GM19099 (cell line): ENCODE data around the gene KCNAB1.

Experiments
- POLR2A ChIP-seq: IDR thresholded peaks from 3 replicates; pipeline ENCODE4 v1.6.1; 2011; ENCODE audit warnings: low read depth; ENCODE audit not compliant: insufficient read length; ENCODE audit errors: extremely low read depth

Gene KCNAB1

DNA sequence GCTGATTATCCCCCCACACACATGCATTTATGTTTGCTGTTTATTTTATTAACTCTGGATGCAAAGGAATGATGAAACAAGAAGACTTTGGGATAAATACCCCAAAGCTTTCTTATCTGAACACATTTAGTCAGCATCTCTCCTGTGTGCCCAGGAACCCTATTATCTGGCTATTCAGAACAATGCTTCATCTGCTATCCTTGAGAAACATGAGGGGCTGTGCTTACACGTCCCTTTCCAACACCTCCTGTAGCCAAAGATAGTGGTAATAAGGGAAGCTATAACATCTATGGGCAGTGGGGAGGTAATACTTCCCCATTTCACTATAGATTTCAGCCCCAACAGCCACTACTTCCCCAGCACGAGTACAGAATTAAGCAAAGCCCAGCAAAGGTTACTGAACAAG, 339.8 kb downstream of the KCNAB1 start:
- no peak for TF ChIP-seq POLR2A

- no peak for TF ChIP-seq POLR2A
Measured at GRCh38 chr3:156461889-156462288, 341.5 kb downstream of the KCNAB1 start.

GRCh38 chr3:156463123-156463522, 342.7 kb downstream of the KCNAB1 start:
- TF ChIP-seq POLR2A = no peak

DNA sequence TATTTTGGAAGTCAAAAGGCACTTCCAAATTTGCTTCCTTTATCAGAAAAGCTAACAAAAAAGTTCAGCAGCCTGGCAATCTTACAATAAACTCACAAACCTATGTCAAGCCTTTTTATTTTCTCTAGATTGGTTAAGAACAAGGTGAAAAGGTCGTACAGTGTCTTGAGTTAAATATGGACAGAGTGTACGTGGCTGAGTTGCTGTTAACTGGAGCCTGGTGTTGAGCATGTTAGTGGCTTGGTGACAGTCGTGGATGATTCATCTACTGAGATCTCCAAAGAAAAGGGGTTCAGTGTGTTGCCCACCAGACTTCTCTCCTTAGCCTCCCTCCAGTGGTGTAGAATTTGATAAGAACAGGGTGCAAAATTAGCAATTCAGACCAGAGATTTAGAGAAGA, 344.8 kb downstream of the KCNAB1 start:
- no peak for TF ChIP-seq POLR2A

DNA sequence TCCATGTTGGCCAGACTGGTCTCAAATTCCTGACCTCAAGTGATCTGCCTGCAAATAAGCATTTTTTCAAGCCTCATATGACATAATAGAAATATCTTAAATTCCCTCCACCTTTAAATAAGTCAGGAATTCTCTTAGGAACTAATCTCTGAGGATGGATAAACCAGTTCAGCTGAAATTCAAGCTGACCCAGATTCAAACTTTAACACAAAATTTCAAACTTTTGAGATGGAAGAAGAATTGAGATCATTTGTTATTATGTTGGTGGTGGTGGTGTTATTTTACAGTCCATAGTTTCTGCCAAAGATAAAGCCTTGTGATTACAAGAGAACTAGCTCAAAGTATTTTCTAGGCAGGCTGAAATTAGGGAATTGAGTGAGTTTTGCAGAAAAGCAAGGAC, 349.1 kb downstream of the KCNAB1 start:
- TF ChIP-seq POLR2A = no peak

DNA sequence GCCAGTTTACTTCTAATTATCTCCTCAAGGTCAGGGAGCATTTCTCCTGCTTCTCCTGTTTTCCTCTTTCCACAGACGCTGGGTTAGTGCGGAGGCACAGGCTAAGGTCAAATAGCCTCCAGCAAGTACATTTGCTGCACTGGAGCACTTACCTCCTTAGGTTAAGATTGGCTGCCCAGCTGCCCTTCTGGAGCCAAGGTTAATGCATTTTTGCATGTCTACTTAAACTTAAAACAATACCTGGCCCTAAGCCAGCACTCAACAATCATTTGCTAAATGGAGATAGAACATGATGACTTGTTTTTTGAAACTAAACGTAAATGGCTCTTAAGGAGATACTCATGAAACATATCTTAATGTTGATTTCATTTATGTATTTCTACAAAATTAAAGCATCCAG, 351.1 kb downstream of the KCNAB1 start:
- TF ChIP-seq POLR2A = no peak

DNA sequence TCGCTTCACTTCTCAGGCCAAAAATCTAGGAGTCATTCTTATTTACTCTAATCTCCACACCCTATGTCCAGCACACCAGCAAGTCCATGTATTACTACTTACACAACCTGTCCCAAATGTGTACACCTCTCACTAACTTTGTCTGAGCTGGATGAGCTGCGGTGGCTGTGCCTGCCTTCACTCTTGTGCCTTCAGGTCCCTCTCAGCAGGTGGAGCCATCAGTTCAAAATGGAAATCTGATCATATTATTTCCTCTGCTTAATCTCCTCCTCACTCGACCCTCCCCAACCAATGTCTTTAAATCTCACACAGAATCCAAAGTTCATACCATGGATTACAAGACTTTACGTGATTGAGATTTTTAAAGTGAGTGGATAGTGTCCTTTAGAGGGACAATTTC, 351.8 kb downstream of the KCNAB1 start:
- no peak for TF ChIP-seq POLR2A

DNA sequence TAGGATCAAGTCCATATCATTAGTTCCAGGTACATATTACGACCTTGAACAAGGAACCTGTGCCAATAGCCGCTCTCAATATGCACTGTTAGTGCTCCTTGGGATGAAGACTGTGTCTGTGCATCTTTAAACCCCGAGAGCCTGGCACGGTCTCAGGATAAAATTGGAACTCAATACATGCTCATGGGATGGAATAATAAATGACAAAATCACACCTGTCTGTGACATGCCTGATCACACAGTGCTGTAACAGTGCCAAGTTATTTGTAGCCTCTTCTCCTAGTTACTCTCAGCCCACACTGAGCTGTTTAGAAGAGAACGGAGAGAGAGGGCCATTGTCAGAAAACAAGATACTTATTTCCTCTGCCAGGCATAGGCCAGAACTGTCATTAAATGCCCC, 352.3 kb downstream of the KCNAB1 start:
- TF ChIP-seq POLR2A = no peak

DNA sequence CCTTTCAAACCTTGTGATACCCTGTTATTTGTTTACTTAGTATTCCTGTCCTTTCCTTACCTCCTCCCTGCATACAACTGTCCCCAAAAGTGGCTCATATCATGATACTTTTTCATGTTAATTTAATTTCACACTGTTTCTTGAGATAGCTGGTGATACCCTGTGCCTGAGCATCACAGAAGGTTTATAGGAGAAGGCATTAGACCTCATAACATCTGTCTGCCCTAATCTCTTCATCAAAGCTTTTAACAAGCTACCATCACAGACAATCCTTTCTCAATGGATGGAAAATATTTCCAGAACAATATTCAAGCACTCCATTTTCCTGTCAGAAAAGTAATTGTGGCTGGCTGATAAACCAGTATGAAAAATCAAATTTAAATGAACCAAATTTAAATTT, 353.0 kb downstream of the KCNAB1 start:
- TF ChIP-seq POLR2A = no peak

GRCh38 chr3:156474560-156475389, 354.4 kb downstream of the KCNAB1 start:
- no peak for TF ChIP-seq POLR2A

- no peak for TF ChIP-seq POLR2A
Measured at GRCh38 chr3:156477323-156477722, 356.9 kb downstream of the KCNAB1 start.

DNA sequence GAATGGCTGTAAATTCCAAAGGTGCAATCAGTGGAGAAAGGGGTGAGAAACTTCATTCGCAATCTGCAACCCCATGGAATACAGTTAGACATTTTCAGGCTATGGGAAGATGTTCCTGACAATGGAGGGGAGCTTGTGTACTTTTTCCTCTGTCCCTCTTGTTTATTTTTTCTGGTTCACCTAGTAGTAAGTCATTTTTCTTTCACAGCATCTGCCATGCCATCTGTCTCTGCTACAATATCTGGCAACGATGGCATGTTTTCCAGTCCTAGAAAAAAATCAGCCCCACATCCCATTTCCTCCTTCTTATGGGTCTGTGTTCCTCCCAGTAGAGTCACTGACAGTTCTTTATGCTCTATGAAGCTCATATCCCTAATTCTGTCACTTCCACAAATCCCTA, 358.5 kb downstream of the KCNAB1 start:
- no peak for TF ChIP-seq POLR2A

- TF ChIP-seq POLR2A = no peak
Measured at GRCh38 chr3:156479604-156480003, 359.2 kb downstream of the KCNAB1 start.

DNA sequence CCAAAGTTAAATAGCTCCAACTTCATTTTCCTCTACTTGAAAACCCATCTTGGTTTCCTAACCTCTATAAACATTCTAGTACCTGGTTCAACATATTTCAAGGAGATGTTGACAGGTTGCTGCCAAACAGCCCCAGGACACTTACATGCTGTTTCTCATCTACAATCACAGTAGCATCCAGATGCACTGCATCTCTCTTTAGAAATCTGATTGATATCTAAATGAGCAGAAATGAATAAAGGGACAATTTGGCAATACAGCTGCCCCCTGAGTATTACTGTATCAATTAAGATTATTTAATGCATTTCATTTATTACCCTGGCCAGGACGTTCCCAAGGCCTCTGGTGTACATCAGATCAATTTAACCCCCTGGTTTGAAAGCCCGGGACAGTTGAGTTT, 360.6 kb downstream of the KCNAB1 start:
- no peak for TF ChIP-seq POLR2A

- TF ChIP-seq POLR2A = no peak
Measured at GRCh38 chr3:156483002-156483401, 362.6 kb downstream of the KCNAB1 start.

GRCh38 chr3:156483426-156483825, 363.0 kb downstream of the KCNAB1 start:
- peak; percentile 37 for TF ChIP-seq POLR2A

DNA sequence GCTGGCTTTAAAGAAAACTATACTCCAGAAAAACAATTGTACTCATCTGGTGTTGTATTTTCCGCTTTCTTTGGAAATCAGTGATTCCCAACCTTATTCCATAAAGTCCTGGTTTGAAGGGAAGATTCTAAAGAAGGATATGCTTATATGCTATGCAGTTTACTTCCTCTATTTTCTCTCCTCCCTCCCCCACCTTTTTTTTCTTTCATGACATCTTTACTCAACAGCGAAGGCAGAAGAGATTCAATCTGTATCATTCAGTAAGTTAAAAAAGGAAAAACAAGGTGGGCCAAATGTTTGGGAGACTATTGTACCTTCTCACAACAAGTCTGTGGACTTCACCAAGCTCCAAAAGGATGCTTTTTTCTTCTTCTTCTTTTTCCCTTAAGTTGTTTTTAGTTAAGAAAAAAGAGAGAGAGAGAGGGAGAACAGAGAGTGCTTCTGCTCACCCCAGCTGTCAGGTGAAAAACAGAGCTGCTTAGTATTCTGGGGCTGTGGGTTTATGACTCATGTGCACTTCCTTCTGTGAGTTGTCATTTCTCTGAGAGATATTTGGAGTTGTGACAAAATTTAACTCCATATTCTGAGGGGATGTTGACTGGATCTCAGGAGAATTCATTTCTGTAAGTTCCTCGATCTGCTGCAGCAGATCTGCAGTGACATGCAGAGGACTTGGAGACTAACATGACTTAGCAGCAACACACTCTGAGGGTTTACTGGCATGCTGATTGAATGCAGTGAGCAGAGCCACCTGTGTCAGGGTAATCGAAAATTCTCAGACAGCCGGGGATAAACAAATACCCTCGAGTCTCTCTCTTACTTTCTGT, 363.8 kb downstream of the KCNAB1 start:
- TF ChIP-seq POLR2A = peak; percentile 20

DNA sequence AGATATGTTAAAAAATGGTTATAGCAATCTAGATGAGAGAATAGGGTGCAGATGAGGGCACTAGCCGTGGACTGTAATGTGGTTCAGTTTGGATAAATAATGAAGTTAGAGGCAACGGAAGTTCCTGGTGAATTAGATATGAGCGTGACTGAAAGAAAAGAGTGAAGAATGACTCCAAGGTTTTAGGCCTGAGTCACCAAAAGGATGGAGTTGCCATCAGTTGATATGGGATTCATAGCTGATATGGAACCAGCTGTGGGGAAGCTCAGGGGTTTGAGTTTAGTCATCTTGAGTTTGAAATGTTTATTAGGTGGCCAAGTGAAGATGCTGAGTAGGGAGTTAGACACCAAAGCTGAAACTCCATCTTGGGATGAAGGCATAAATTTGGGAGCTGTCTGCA, 368.4 kb downstream of the KCNAB1 start:
- no peak for TF ChIP-seq POLR2A
